Memory B cell (primary cell): Measurements from ENCODE around the gene CCDC182.

Experiments
- ATAC-seq: fragments of 150-1000 bp; cut with Tn5 transposase; 2 replicates; pipeline ENCODE4 v1.10.0; 2021; ENCODE audit warnings: low read depth, mild to moderate bottlenecking, moderate library complexity
- DNase-seq, 2 donors: peaks; one replicate each; pipeline ENCODE4 v3.0.0; 2022; ENCODE audit warnings: low spot score in 2 of 2
- H3K27ac Mint-ChIP-seq: one replicate; pipeline ENCODE4 v1.8.0; 2022; ENCODE audit warnings: mild to moderate bottlenecking, moderate library complexity, mixed read lengths
- H3K27me3 Mint-ChIP-seq: one replicate; pipeline ENCODE4 v1.8.0; 2022; ENCODE audit warnings: mixed read lengths
- H3K36me3 Mint-ChIP-seq: one replicate; pipeline ENCODE4 v1.8.0; 2022; ENCODE audit warnings: mild to moderate bottlenecking, mixed read lengths
- H3K4me1 Mint-ChIP-seq: one replicate; pipeline ENCODE4 v1.8.0; 2022; ENCODE audit warnings: mixed read lengths
- H3K4me3 Mint-ChIP-seq: one replicate; pipeline ENCODE4 v1.8.0; 2022; ENCODE audit warnings: mild to moderate bottlenecking, moderate library complexity, mixed read lengths
- H3K9me3 Mint-ChIP-seq: one replicate; pipeline ENCODE4 v1.8.0; 2022; ENCODE audit warnings: mixed read lengths

The CCDC182 gene

GRCh38 chr17:57772774-57773173, 27.7 kb upstream of the CCDC182 start:
- H3K27ac Mint-ChIP-seq, result no peak overlapping the region

GRCh38 chr17:57767561-57767960, 22.5 kb upstream of the CCDC182 start:
- no peak for ATAC-seq
- no peak for DNase-seq
- Mint-ChIP-seq H3K36me3 (peaks cover 1% of the 10 kb centered on the region), H3K4me1 (no peaks in the 10 kb centered on the region), H3K27ac (no peak overlapping the region), H3K9me3 (no peaks in the 10 kb centered on the region), H3K27me3 (peaks cover 11% of the 10 kb centered on the region), H3K4me3 (no peak overlapping the region)

More at GRCh38 chr17:57772774-57773173, 27.7 kb upstream of the CCDC182 start:
- no peaks in the 10 kb centered on the region for H3K9me3 Mint-ChIP-seq
- H3K4me3 Mint-ChIP-seq, result no peak overlapping the region
- H3K36me3 Mint-ChIP-seq, result peaks cover 1% of the 10 kb centered on the region
- ATAC-seq, result no peak
- H3K4me1 Mint-ChIP-seq, result no peaks in the 10 kb centered on the region
- DNase-seq, result no peak
- H3K27me3 Mint-ChIP-seq, result peaks cover 20% of the 10 kb centered on the region

DNA sequence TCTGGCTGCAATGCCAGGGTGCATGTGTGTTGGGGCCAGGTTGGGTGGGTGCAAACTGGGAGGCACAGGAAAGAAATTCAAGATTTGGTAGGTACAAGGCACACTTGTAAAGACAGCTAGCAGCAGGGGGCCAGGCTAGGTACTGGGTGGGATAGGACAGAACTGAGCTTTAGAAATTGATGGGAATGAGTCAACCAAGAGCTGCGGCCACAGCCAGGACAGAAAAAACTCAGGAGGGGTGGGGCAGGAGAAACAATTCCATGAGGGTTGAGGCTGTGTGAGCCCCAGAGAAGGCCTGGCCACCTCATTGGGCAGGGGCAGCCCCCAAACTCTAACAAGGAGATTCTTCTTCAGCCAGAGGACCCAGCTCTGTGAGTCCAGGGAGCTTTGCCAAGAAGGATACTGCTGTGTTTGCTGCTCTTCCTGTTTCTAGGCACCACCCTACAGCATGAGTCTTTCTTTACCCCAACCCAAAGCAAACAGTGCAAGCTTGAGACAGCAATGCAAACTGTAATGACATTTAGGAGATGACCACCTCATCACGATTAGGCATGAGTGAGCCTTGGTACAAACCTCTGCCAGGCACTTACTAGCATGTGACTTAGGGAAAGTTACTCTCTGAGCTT, 21.3 kb upstream of the CCDC182 start:
- Mint-ChIP-seq H3K27me3 (peaks cover 15% of the 10 kb centered on the region), H3K4me1 (no peaks in the 10 kb centered on the region), H3K9me3 (no peaks in the 10 kb centered on the region), H3K36me3 (no peaks in the 10 kb centered on the region), H3K4me3 (no peak overlapping the region), H3K27ac (no peak overlapping the region)
- ATAC-seq, result no peak
- DNase-seq, result no peak

- H3K36me3 Mint-ChIP-seq, result no peaks in the 10 kb centered on the region
- DNase-seq (no peak), ATAC-seq (no peak)
Measured at GRCh38 chr17:57762452-57763395, 17.6 kb upstream of the CCDC182 start.

DNA sequence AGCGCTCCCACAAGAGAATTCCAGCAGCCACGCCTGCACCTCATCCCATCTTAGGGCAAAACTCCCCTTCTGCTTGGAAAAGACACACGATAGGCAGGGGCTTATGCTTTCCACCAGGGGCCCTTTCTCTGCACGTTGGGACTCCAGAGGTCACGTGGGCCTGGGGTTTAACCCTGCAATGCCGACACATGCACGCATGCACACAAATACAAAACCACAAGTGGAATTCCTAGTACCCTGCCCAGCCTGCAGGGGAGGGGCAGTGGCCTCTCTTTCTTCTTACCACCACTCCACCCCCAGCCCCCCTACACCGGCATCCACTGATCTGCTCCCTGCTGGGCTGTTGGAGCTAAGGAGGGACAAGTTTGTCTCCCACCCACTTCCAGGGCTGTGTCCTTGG, 16.8 kb upstream of the CCDC182 start:
- H3K4me1 Mint-ChIP-seq, result no peaks in the 10 kb centered on the region
- no peak for ATAC-seq
- H3K36me3 Mint-ChIP-seq, result no peaks in the 10 kb centered on the region
- H3K9me3 Mint-ChIP-seq, result no peaks in the 10 kb centered on the region
- no peak overlapping the region for H3K27ac Mint-ChIP-seq
- peaks cover 8% of the 10 kb centered on the region for H3K27me3 Mint-ChIP-seq
- DNase-seq, result no peak
- no peak overlapping the region for H3K4me3 Mint-ChIP-seq

More at GRCh38 chr17:57762452-57763395, 17.6 kb upstream of the CCDC182 start:
- Mint-ChIP-seq H3K27ac (no peak overlapping the region), H3K4me1 (no peaks in the 10 kb centered on the region), H3K9me3 (no peaks in the 10 kb centered on the region), H3K27me3 (peaks cover 12% of the 10 kb centered on the region), H3K4me3 (no peak overlapping the region)

GRCh38 chr17:57760046-57760445, 14.9 kb upstream of the CCDC182 start:
- H3K27me3 Mint-ChIP-seq, result peaks cover 7% of the 10 kb centered on the region
- no peaks in the 10 kb centered on the region for H3K36me3 Mint-ChIP-seq
- no peaks in the 10 kb centered on the region for H3K4me1 Mint-ChIP-seq
- no peak overlapping the region for H3K27ac Mint-ChIP-seq
- DNase-seq (no peak), ATAC-seq (no peak)
- no peak overlapping the region for H3K4me3 Mint-ChIP-seq
- H3K9me3 Mint-ChIP-seq, result no peaks in the 10 kb centered on the region

DNA sequence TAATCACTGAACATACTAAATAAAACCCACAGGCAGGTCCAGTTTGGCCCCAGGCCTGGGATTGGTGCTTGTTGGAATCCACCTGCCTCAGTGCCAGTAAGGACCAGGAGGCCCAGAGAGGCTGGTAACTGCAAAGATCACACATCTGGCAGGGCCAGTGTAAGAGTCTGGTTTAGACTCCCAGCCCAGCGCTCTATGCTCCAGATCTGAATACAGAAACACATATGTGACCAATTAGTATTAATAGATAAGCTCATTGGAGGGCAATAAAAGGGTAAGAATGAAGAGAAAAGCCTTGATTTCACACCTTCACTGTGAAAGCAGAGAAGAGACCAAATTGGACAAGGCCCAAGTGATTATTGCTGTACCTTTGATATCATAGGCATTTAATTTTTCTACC, 13.6 kb upstream of the CCDC182 start:
- H3K4me3 Mint-ChIP-seq, result no peak overlapping the region
- ATAC-seq (no peak), DNase-seq (no peak)
- H3K36me3 Mint-ChIP-seq, result no peaks in the 10 kb centered on the region
- H3K27me3 Mint-ChIP-seq, result peaks cover 7% of the 10 kb centered on the region
- no peaks in the 10 kb centered on the region for H3K4me1 Mint-ChIP-seq
- no peaks in the 10 kb centered on the region for H3K9me3 Mint-ChIP-seq
- H3K27ac Mint-ChIP-seq, result no peak overlapping the region

GRCh38 chr17:57757735-57758134, 12.6 kb upstream of the CCDC182 start:
- no peak for ATAC-seq
- DNase-seq, result no peak
- H3K4me1 Mint-ChIP-seq, result no peaks in the 10 kb centered on the region
- no peaks in the 10 kb centered on the region for H3K9me3 Mint-ChIP-seq
- no peak overlapping the region for H3K27ac Mint-ChIP-seq
- H3K4me3 Mint-ChIP-seq, result no peak overlapping the region
- H3K36me3 Mint-ChIP-seq, result no peaks in the 10 kb centered on the region
- H3K27me3 Mint-ChIP-seq, result peaks cover 7% of the 10 kb centered on the region

DNA sequence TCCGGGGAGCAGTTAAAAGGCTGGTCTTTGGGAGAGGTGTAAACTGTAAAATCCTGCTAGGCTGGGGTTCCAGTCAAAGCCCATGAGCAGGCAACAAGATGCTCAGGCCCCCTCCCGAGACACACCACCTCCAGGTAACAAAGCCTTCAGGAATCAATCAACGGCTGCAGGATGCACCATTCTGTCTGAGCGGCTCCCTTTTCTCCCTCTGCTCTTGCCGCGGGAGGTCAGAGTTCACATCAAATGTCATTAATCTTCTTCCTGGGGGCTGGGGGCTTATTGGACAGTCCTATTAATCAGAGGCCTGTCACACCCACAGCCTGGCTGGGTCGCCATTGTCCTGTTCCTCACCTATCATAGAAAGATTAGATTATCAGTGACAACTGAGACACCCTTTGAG, 11.9 kb upstream of the CCDC182 start:
- Mint-ChIP-seq H3K27ac (no peak overlapping the region), H3K36me3 (no peaks in the 10 kb centered on the region), H3K27me3 (peaks cover 2% of the 10 kb centered on the region), H3K4me1 (no peaks in the 10 kb centered on the region), H3K4me3 (no peak overlapping the region), H3K9me3 (no peaks in the 10 kb centered on the region)
- no peak for DNase-seq
- no peak for ATAC-seq

DNA sequence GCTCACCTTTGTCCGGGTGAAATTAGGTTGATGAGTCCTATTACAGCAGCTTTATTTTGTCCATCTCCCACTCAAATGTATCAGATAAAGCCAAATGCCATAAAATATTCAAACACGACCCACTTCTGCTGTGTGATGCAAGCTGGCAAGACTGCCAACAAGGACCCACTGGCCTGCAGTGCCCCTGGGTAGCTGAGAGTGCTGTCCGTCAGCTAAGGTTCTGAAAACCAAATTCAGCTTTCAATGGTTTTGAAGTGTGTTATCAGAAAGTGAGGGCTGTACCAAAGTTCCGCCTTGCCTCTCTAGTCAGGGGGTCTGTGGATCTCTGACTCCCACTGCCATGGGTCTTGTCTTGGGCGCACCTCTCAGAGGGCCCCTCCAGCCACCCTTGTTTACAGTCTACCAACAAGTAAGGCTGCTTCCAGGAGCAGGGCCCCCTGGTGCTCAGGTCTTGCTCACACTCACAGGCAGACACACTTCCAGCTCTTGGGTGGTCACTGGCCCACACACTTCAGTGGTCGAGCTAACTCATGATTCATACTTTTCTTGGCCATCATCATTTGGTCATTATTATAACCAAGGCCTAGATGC, 10.5 kb upstream of the CCDC182 start:
- ATAC-seq, result no peak
- no peak for DNase-seq
- Mint-ChIP-seq H3K27ac (no peak overlapping the region), H3K4me3 (no peak overlapping the region), H3K9me3 (no peaks in the 10 kb centered on the region), H3K36me3 (no peaks in the 10 kb centered on the region), H3K4me1 (no peaks in the 10 kb centered on the region), H3K27me3 (no peaks in the 10 kb centered on the region)

DNA sequence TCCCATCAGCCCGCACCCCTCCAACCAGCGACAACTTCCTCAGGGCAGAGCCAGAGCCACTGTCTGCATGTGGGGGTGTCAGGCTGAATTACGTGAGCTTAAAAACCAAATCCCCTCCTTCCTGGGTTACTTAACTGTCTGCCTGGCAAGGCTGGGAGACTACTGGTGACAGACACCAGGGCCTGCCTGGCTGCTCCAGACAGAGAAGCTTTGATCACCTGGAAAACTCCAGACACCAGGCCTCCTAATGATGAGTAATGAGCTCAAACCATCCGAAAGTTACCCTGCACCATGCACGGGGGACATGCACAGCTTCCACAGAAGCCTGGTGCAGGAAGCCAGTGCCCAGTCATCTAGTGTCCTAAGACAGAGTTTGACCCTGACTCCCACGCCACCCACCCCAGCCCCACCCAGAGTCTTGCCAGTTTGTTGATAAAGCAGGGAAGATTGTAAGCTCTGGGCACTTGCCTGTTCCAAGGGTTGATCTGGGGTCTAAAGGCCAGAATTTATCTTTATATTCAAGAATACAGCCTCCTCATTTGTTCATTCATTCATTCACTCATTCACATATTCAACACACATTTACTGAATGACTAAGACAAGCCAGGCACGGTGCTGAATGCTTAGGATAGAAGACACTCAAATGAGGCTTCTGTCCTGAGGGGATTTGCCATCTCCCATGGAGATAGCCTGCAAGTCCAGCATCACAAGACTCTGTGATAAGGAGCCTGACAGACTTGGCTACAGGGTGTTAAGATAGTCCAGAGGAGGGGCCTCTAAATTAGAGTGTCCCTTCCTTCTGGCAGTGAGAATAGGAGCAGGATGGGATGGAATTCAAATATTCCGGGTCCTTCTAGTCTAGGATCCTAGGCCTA, 7.2 kb upstream of the CCDC182 start:
- DNase-seq, result no peak
- no peak overlapping the region for H3K4me3 Mint-ChIP-seq
- H3K9me3 Mint-ChIP-seq, result no peaks in the 10 kb centered on the region
- peaks cover 6% of the 10 kb centered on the region for H3K4me1 Mint-ChIP-seq
- H3K27ac Mint-ChIP-seq, result no peak overlapping the region
- no peaks in the 10 kb centered on the region for H3K36me3 Mint-ChIP-seq
- ATAC-seq, result no peak
- H3K27me3 Mint-ChIP-seq, result peaks cover 8% of the 10 kb centered on the region

- Mint-ChIP-seq H3K27ac (no peak overlapping the region), H3K27me3 (peaks cover 8% of the 10 kb centered on the region), H3K36me3 (no peaks in the 10 kb centered on the region), H3K4me1 (peaks cover 6% of the 10 kb centered on the region), H3K9me3 (no peaks in the 10 kb centered on the region), H3K4me3 (no peak overlapping the region)
- no peak for DNase-seq
- no peak for ATAC-seq
Measured at GRCh38 chr17:57751348-57751971, 6.4 kb upstream of the CCDC182 start.

- Mint-ChIP-seq H3K9me3 (no peaks in the 10 kb centered on the region), H3K4me3 (no peak overlapping the region), H3K36me3 (no peaks in the 10 kb centered on the region), H3K4me1 (peaks cover 6% of the 10 kb centered on the region), H3K27ac (no peak overlapping the region), H3K27me3 (peaks cover 9% of the 10 kb centered on the region)
- ATAC-seq (no peak), DNase-seq (no peak)
Measured at GRCh38 chr17:57750895-57751294, 5.8 kb upstream of the CCDC182 start.
